Cerebellar cortex (tissue), 1 donor: Measurements from ENCODE around the gene POM121L2.
"Not testable (repeated sequence)": the region's sequence is repeated elsewhere in the genome, so short reads cannot be mapped to it uniquely, and the experiment has no call there.

ENCODE experiments used
- DNase-seq: peaks from one replicate; pipeline ENCODE4 v3.0.0-alpha.2; 2015; ENCODE audit warnings: low spot score

The POM121L2 gene

GRCh38 chr6:27293436-27294098 is 18.5 kb downstream of the POM121L2 start:
- peak; percentile 62 for DNase-seq

- DNase-seq, result no peak
These were observed 21.2 kb downstream of the POM121L2 start for GRCh38 chr6:27290850-27291208.

GRCh38 chr6:27290065-27290849 is 21.8 kb downstream of the POM121L2 start:
- no peak for DNase-seq

- DNase-seq, result no peak
These were observed 23.7 kb downstream of the POM121L2 start for GRCh38 chr6:27288136-27289044.

GRCh38 chr6:27287751-27288135 is 24.3 kb downstream of the POM121L2 start:
- no peak for DNase-seq

GRCh38 chr6:27286141-27286540 is 25.9 kb downstream of the POM121L2 start:
- no peak for DNase-seq

- no peak for DNase-seq
These were observed 28.8 kb downstream of the POM121L2 start for GRCh38 chr6:27283279-27283678.

- DNase-seq, result no peak
These were observed 30.5 kb downstream of the POM121L2 start for GRCh38 chr6:27281569-27281968.

- DNase-seq, result no peak
These were observed 31.0 kb downstream of the POM121L2 start for GRCh38 chr6:27281105-27281539.

- peak; percentile 61 for DNase-seq
These were observed 31.5 kb downstream of the POM121L2 start for GRCh38 chr6:27280540-27281000.

- peak; percentile 67 for DNase-seq
These were observed 32.0 kb downstream of the POM121L2 start for GRCh38 chr6:27280064-27280539.

- DNase-seq, result peak; percentile 39
These were observed 32.5 kb downstream of the POM121L2 start for GRCh38 chr6:27279513-27280063.

- no peak for DNase-seq
These were observed 36.8 kb downstream of the POM121L2 start for GRCh38 chr6:27275025-27275956.

GRCh38 chr6:27273783-27274182 is 38.3 kb downstream of the POM121L2 start:
- no peak for DNase-seq

- DNase-seq, result no peak
These were observed 43.3 kb downstream of the POM121L2 start for GRCh38 chr6:27268803-27269202.

GRCh38 chr6:27267857-27268434 is 44.1 kb downstream of the POM121L2 start:
- DNase-seq, result no peak

GRCh38 chr6:27267003-27267402 is 45.1 kb downstream of the POM121L2 start:
- DNase-seq, result not testable (repeated sequence)

- DNase-seq, result no peak
These were observed 48.2 kb downstream of the POM121L2 start for GRCh38 chr6:27263886-27264285.

GRCh38 chr6:27260836-27261375 is 51.2 kb downstream of the POM121L2 start:
- DNase-seq, result no peak

GRCh38 chr6:27260369-27260768 is 51.7 kb downstream of the POM121L2 start:
- no peak for DNase-seq
